IPS-18c (cell line): ENCODE results near the gene RNU1-4.
"Not testable (repeated sequence)": the region's sequence is repeated elsewhere in the genome, so short reads cannot be mapped to it uniquely, and the experiment has no call there.

Source experiments
- H3K4me3 ChIP-seq: 2 replicates; pipeline ENCODE4 v1.7.0; 2013; ENCODE audit warnings: low read depth, mild to moderate bottlenecking, low read length, moderate library complexity; ENCODE audit not compliant: insufficient read depth
- H3K9me3 ChIP-seq: one replicate; pipeline ENCODE4 v1.6.1; 2013; ENCODE audit warnings: mild to moderate bottlenecking, low read length, moderate library complexity; ENCODE audit not compliant: control insufficient read depth, insufficient read depth

The RNU1-4 gene

DNA sequence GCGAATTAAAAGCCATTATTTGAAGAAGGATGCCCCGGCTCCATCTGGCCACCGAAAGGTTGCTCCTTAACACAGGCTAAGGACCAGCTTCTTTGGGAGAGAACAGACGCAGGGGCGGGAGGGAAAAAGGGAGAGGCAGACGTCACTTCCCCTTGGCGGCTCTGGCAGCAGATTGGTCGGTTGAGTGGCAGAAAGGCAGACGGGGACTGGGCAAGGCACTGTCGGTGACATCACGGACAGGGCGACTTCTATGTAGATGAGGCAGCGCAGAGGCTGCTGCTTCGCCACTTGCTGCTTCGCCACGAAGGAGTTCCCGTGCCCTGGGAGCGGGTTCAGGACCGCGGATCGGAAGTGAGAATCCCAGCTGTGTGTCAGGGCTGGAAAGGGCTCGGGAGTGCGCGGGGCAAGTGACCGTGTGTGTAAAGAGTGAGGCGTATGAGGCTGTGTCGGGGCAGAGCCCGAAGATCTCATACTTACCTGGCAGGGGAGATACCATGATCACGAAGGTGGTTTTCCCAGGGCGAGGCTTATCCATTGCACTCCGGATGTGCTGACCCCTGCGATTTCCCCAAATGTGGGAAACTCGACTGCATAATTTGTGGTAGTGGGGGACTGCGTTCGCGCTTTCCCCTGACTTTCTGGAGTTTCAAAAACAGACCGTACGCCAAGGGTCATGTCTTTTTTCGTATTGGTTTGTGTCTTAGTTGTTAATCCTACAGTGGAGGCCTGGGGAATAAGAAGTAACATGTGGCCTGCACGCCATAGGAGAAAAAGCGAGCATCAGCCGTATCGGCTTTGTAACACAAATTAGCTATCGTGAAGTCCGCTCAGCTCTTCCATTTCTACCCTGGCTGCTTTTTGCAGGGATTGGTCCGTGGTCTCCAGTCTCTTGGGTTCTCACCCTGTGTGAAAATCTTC lies at the start of gene RNU1-4:
Gene RNU1-4, plus strand, starts transcription at position 470 of the 918 bp plus-strand sequence.
- not testable (repeated sequence) for H3K9me3 ChIP-seq, H3K4me3 ChIP-seq

- H3K9me3 ChIP-seq, H3K4me3 ChIP-seq: not testable (repeated sequence)
Measured at GRCh38 chr1:16690971-16691682, 49.2 kb upstream of the RNU1-4 start.

DNA sequence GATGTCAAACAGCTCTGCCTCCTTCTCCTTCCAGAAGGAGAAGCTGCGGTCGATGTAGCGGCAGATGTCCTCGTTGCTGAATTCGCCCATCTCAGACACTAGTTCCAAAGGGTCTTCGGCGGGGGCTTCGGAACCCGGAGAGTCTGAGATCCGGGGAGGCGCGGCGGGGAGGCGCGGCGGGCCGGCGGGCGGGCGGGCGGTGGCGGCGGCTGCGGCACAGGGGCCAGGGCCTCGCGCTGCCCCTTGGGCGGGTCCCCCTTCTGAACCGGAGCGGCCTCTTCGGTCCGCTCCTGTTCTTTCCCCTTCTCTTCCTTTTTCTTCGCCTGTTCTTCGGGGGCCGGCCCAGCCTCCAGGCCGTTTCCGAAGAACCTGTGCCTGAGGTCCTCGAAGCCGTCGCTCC lies 48.0 kb upstream of the RNU1-4 start:
- not testable (repeated sequence) for H3K9me3 ChIP-seq, H3K4me3 ChIP-seq

DNA sequence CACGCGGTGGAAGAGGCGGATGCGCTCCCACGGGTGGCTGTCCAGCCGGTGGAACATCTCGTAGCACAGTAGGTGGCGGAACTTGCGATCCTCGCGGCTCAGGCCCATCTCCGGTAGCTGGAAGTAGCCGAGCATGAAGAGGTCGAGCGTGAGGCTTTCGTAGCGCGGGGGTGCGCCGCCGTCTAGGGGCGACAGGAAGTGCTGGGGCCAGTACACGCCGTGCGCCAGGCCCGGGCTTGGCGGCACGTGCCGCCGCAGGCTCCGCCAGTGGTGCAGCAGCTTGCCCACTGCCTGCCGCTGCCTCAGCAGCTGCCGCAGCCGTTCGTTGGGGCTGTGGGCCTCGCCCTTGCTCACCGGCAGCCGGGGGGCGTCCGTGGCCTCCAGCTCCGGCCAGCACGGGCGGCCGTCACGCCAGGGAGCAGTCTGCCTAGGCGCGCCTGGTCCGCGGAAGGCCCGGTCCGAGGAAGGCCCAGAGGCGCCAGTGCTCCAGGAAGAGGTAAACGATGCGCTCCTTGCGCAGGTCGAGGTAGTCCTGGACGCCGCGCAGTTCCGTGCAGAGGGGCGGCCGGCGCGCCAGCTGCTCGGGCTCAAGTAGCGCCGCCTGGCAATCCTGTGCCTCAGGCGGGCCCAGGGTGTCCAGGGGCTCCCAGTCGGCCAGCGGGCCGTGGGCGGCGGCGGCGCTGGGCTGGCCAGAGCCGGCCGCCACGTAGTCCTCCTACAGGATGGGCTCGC lies 47.4 kb upstream of the RNU1-4 start:
- H3K9me3 ChIP-seq, H3K4me3 ChIP-seq: not testable (repeated sequence)

DNA sequence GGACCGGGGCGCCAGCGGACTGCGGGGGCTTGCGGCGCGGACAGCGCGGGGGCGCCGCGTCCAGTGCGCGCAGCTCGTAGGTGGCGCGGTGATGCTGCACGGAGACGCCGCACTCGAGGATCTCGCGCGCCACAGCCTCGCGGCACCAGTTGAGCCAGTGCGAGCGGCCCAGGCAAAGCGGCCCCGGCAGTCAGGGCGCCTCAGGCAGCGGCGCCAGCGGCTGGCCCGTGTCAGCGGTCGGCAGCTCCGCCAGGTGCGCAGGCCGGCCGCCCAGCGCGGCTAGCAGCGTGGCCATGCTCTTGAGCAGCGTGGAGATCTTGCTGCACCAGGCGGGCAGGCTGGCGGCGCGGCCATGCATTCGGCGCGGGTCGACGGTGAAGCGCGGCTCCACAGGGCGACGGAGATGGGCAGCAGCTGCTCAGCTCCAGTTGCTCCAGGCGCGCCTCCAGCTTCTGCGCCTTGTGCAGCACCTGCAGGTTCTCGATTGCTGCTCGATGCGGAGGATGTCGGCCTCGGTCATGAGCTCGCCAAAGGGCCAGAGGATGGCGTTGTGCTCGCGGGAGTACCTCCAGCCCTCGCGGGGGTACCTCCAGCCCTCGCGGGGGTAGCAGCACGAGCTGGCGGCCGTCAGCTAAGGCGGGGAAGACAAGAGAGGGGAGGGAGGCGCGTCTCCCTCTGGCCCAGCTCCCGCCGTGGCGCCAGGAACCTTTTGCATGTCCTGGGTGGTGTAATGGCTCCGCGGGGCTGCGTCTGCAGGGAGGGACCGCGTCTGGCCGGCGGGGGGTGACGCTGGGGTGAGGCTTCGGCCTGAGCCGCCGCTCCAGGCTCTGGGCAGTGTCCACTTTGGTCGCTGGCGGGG lies 46.6 kb upstream of the RNU1-4 start:
- H3K9me3 ChIP-seq, H3K4me3 ChIP-seq: not testable (repeated sequence)

- H3K4me3 ChIP-seq, H3K9me3 ChIP-seq: not testable (repeated sequence)
Measured at GRCh38 chr1:16694308-16694702, 46.0 kb upstream of the RNU1-4 start.

- H3K4me3 ChIP-seq, H3K9me3 ChIP-seq: not testable (repeated sequence)
Measured at GRCh38 chr1:16696507-16697150, 43.7 kb upstream of the RNU1-4 start.

- H3K9me3 ChIP-seq, H3K4me3 ChIP-seq: not testable (repeated sequence)
Measured at GRCh38 chr1:16697152-16697551, 43.2 kb upstream of the RNU1-4 start.

- H3K4me3 ChIP-seq, H3K9me3 ChIP-seq: not testable (repeated sequence)
Measured at GRCh38 chr1:16699440-16699839, 40.9 kb upstream of the RNU1-4 start.

DNA sequence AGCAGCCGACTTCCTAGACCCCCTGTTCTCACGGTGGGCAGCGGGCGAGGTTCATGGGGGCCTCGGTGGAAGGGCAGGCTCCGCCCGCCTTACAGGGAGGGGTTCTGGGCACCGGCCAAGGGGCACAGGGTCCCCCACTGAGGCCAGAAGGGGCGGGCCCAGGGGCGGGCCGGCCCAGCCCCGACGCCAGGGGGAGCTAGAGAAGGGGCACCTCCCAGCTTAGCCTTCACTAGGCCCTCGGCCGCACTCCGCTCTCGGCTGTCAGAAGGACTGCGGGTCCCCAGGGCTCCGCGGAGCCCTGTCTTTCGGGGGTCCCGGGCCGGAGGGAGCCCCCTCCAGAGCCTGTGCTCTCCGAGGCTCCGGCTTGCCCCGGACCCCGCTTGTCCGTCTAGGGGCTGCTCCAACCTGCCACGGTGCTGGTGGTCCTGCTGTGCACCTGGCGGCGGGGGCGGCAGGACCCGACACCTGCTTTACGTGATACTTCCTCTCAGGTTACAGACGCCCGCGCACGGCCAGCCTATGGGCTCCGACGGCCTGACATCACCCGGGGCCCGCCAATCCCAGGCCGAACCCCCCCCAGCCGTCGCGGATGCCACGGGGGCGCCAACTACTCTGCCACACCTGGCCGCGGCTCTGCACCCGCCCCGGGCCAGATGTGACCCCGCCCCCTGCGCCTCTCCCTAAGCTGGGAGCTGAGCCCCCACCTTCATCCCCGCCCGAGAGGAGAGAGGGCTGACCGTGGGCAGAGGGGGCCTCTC lies 40.0 kb upstream of the RNU1-4 start:
- not testable (repeated sequence) for H3K9me3 ChIP-seq, H3K4me3 ChIP-seq

GRCh38 chr1:16701189-16701588 lies 39.1 kb upstream of the RNU1-4 start:
- not testable (repeated sequence) for H3K4me3 ChIP-seq, H3K9me3 ChIP-seq

DNA sequence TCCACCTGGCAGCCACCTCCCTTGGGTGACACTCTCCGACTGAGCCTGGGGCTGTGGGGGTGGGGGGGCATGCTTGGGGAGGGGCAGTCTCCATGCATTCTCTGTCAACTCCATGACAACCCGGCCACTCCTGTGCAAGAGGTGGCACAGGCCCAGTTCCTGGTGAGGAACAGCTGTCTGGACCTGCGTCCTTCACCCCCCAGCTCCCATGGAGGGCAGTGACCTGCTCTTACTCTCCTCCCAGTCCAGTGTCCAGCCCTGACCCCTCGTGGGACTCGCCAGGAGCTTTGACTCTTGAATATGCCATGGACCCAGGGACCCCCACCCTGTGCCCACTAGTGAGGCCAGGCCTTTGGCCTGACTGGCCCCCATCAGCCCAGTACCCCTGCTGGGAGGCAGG lies 38.0 kb upstream of the RNU1-4 start:
- H3K9me3 ChIP-seq, H3K4me3 ChIP-seq: not testable (repeated sequence)

DNA sequence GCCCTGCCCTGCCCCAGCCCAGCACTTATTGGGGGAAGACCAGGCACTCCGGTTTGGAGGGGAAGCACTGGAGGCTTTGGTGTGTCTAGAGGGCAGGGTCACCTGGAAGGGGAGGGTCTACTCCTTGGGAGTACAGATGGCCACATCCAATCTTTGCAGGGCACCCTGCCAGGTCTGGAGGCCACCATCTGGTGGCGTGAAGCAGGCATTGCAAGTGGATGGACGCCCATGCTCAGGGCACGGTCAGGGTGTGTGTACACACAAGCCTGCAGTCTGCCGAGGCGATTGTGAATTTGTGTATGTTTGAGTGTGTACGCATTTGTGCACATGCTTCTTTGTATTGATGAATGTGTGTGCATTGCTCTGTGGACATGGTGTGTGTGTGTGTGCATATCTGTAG lies 37.2 kb upstream of the RNU1-4 start:
- H3K9me3 ChIP-seq, H3K4me3 ChIP-seq: not testable (repeated sequence)

DNA sequence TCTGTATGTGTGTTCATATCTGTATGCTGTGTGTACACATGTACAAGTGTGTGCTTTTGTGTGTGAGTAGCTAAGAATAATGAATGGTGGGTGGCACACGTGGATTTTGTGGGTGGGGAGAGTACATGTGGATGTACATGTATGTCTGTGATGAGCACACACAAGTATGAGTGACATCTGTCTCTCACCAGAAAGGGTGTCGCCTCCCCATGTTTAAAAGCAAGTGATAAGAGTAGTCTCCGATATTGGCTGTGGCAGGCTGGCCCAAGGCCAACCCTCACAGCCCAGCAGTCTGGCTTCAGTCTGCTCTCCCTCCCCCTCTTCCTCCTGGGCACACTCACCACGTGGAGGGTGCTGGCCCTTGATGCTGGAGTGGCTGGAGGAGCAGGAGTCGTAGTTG lies 36.7 kb upstream of the RNU1-4 start:
- not testable (repeated sequence) for H3K4me3 ChIP-seq, H3K9me3 ChIP-seq

GRCh38 chr1:16704076-16704475 lies 36.2 kb upstream of the RNU1-4 start:
- not testable (repeated sequence) for H3K4me3 ChIP-seq, H3K9me3 ChIP-seq

DNA sequence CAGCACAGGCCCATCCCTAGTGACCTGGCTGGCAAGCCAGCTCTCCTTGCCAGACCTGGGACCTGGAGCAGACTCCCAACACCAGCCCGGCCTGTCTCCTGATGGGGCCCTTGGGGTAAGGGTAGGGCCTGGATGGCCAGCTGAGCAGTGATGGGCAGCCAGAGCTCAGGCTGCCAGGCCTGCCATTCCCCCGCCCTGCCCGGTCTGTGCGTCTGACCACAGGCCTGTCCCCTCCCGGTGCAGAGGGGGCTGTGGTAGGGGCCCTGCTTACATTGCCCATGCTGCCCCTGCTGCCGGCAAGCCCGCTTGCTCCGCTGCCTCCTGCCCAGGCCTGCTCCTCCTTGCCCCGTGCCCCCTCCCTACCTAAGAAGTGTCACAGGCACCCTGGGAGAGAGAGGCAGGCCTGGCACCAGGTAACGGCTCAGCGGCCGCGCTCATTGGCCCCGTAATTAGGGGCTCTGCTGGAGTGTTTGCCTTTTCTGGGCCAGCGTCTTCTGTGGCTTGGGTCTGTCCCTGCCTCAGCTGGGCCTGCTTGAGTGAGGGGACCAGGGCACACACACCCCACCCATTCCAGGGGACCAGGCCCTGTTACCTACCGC lies 35.7 kb upstream of the RNU1-4 start:
- H3K9me3 ChIP-seq, H3K4me3 ChIP-seq: not testable (repeated sequence)
